GM21390 (cell line): Measurements from ENCODE around the gene ITGAL.
"Not testable (repeated sequence)": the region's sequence is repeated elsewhere in the genome, so short reads cannot be mapped to it uniquely, and the experiment has no call there.

Experiments
- ATAC-seq: cut with Tn5 transposase; IDR thresholded peaks from one replicate; pipeline ENCODE4 v1.9.1; 2021; ENCODE audit not compliant: unreplicated experiment

Gene ITGAL

DNA sequence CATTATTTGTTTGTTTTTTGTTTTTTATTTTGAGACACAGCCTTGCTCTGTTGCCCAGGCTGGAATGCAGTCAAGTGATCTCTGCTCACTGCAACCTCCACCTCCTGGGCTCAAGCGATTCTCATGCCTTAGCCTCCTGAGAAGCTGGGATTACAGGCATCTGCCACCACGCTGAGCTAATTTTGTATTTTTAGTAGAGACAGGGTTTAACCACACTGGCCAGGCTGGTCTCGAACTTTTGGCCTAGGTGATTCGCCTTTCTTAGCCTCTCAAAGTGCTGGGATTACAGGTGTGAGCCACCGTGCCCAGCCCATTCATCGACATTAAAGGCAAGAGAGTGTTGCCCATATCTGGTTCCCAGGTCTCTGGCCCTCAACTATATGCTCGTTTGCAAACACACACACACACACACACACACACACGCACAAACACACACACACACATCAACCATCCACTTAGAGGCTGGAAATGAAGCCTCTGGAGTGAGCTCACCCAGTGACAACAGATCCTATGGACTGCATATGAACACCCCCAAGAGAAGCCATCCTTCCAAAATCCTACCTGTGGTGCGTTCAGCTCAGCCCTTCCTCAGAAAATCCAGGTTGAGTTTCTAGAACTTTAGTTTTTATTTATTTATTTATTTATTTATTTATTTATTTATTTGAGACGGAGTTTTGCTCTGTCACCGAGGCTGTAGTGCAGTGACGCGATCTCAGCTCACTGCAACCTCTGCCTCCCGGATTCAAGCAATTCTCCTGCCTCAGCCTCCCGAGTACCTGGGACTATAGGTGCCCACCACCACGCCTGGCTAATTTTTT lies 14.6 kb upstream of the ITGAL start:
- ATAC-seq = no peak

DNA sequence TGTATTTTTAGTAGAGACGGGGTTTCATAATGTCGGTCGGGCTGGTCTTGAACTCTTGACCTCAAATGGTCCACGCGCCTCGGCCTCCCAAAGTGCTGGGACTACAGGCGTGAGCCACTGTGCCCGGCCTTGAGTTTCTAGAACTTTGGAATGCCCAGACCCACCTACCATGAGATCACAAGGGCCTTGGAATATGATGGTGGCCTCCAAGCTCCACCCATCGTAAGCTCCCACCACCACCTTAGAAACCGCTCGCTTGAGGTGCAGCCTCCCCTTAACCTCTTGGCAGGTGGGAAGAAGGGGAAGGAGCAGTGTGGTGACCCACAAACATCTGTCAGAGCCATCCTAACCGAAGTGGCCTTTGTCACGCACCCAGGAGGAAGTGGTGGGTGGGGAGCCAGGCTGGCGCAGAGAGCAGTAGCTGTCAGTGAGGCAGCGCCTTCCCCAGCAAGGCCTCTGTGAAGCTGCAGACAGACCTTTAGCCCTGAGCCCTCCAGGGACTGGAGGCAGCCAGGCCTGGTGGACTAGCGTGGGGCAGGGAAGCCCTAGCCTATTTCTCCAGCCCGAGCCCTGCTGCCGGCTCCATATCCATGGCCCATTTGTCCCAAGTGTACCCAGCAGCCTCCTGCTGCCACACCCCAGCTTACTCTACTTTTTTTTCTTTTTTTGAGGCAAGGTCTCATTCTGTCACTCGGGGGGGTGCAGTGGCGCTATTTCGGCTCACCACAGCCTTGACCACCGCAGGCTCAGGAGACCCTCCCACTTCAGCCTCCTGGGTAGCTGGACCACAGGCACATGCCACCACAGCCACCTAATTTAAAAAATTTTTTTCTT lies 13.8 kb upstream of the ITGAL start:
- peak; percentile 78 for ATAC-seq

DNA sequence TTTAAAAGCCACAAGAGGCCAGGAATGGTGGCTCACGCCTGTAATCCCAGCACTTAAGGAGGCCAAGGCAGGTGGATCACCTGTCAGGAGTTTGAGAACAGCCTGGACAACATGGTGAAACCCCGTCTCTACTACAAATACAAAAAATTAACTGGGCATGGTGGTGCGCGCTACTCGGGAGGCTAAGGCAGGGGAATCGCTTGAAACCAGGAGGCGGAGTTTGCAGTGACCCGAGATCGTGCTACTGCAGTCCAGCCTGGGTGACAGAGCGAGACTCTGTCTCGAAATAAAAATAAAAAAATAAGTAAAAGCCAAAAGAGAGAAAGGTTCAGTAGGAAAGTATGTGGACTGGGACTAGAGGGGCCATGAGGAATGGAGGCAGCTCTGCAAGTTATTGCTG lies 13.1 kb upstream of the ITGAL start:
- ATAC-seq = no peak

DNA sequence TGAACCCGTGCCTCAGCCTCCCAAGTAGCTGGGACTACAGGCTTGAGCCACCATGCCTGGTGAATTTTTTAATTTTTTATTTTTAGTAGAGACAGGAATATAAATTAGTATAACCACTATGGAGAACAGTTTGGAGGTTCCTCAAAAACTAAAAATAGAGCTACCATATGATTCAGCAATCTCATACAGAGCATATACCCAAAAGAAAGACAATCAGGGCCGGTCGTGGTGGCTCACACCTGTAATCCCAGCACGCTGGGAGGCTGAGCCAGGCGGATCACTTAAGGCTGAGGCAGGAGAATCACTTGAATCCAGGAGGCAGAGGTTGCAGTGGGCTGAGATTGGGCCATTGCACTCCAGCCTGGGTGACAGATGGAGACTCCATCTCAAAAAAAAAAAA lies 11.1 kb upstream of the ITGAL start:
- ATAC-seq = not testable (repeated sequence)

DNA sequence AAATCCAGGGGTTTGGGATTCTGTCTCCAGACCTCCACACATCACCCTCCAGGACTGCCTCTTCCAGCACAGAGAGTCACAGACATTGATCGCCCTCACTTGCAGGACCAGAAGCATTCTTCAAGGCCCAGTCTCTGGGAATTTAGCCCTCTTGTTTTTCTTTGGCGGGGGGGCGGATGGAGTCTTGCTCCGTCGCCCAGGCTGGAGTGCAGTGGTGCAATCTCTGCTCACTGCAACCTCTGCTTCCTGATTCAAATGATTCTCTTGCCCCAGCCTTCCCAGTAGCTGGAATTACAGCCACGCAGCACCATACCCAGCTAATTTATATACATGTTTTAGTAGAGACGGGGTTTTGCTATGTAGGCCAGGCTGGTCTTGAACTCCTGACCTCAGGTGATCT lies 8.5 kb upstream of the ITGAL start:
- ATAC-seq = no peak

DNA sequence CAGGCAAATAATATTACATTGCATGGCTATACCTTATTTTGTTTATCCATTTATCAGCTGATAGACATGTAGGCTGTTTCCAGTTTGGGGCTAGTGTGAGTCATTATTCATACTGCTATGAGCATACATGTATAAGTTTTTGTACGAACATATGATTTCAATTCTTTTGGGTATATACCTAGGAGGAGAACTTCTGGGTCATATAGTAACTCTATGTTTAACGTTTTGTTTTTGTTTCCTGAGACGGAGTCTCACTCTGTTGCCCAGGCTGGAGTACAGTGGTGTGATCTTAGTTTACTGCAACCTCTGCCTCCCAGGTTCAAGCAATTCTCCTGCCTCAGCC lies 2.4 kb upstream of the ITGAL start:
- ATAC-seq = no peak

DNA sequence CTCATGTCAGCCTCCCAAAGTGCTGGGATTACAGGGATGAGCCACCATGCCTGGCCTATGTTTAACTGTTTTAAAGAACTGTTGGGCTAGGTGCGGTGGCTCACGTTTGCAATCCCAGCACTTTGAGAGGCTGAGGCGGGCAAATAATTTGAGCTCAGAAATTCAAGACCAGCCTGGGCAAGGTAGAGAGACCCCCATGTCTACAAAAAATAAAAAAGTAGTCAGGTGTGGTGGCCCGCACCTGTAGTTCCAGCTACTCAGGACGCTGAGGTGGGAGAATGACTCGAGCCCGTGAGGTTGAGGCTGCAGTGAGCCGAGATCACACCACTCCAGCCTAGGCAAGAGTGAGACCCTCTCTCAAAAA lies 1.9 kb upstream of the ITGAL start:
- no peak for ATAC-seq

DNA sequence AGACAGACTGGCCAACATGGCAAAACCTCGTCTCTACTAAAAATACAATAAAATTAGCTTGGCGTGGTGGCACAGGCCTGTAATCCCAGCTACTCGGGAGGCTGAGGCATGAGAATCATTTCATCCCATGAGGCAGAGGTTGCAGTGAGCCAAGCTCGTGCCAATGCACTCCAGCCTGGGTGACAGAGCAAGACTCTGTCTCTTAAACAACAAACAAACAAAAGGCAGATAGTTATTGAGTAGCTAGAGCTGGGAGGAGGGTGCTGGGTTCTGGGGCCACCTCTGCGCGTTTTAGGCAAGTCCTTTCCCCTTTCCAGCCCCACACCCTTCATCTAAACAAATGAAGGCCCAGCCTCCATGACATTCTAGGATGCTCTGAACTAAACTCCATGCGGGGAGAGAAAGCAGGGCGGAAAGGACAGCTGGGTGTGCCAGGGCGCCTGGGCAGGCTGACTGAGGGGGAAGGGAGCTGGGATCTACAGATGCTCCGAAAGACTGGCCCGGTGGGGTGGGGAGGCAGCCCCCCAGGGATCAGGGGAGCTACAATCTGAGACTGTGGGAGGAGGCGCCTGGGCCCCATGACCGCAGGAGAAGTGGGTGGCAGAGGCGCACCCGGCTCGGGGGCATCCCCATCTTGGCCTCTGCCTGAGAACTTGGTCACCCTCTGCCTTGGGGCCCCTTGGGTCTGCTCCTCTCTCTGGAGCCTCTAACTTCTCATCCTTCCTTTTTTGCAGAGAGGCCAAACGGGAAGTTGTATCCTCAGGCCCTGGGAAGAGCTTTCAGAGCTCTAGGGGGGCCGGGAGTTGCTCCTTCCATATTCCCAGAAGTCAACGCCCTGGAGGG lies 910 bp downstream of the ITGAL start:
- ATAC-seq = no peak

DNA sequence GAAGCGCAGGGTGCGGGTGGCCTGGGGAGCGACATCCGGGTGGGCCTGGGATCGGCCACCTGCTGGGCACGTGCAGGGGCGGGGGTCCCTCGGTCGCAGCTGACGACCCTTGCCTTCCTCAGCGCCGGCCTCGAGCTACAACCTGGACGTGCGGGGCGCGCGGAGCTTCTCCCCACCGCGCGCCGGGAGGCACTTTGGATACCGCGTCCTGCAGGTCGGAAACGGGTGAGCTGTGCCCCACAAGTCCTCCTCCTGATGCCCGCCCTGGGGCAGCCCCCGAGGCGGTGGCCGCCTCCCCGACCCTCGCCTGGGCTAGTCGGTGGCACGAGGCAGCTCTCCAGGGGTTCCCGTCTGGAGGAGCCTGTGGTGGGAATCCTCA lies 1.5 kb downstream of the ITGAL start:
- no peak for ATAC-seq

DNA sequence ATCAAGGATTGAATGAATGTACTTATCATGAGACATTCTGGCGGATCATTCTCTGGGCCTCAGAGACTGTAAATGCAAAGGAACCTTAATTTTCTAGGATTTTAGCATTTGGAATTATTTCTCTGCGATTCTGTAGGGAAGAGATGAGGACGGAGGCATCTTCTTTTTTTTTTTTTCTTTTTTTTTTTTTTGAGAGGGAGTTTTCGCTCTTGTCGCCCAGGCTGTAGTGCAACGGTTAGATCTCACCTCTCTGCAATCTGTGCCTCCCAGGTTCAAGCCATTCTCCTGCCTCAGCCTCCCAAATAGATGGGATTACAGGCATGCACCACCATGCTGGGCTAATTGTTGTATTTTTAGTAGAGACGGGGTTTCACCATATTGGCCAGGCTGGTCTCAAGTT lies 2.1 kb downstream of the ITGAL start:
- no peak for ATAC-seq

DNA sequence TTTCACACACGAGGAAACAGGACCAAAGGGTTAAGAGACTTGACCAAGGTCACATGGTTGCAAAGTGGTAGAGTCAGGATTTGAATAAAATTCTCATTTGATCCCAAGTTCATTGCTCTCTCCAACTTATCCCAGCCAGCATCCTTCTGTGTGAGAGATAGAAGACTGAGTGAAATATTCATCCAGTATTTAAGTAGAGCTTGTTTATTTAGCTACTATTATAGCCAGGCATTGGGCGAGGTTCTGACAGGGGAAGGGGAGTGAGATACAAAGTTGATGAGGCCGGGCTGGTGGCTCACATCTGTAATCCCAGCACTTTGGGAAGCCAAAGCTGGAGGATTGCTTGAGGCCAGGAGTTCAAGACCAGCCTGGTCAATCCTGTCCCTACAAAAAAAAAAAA lies 4.4 kb downstream of the ITGAL start:
- ATAC-seq = no peak

DNA sequence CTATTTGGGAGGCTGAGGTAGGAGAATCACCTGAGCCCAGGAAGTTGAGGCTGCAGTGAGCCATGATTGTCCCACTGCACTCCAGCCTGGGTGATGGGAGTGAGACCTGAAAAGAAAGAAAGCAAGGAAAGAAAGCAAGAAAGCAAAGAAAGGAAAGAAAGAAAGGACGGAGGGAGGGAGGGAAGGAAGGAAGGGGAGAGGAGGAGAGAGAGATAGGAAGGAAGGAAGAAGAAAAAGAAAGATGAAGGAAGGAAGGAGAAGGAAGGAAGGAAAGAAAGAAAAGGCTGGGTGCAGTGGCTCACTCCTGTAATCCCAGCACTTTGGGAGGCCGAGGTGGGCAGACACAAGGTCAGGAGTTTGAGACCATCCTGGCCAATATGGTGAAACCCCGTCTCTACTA lies 5.2 kb downstream of the ITGAL start:
- ATAC-seq = not testable (repeated sequence)

DNA sequence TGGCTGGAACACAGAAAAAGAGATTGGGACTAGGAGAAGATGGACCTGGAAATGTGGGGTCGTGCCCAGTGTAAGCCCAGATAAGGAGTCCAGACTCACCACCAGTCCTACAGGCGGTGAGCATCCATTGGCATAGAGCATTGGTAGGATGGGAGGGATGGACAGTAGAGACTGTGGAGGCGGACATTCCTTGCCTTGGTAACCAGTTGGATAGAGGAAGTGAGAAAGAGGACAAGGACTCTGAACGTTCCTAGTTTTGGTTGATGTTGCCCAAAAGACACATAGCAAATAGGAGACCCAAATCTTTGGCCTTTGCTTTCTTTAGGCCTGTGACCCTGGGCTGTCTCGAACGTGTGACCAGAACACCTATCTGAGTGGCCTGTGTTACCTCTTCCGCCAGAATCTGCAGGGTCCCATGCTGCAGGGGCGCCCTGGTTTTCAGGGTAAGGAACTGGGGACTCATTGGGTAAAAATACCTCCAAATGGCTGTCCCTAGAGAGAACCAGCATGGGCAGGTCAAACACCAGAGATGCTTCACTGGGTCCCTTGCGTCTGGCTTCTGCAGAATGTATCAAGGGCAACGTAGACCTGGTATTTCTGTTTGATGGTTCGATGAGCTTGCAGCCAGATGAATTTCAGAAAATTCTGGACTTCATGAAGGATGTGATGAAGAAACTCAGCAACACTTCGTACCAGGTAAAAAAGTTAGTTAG lies 6.4 kb downstream of the ITGAL start:
- ATAC-seq = no peak

DNA sequence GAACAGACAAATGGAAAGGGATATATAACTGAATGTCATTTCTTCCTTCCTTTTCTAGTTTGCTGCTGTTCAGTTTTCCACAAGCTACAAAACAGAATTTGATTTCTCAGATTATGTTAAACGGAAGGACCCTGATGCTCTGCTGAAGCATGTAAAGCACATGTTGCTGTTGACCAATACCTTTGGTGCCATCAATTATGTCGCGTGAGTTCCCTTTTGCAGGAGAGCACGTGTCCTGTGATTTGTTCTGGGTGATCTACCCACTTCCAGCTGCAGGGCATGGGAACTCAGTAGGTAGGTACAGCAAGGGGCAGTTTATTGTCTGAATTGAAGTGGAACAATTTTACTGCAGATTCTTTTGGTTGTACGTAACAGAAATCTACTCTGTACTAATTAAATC lies 8.8 kb downstream of the ITGAL start:
- no peak for ATAC-seq

DNA sequence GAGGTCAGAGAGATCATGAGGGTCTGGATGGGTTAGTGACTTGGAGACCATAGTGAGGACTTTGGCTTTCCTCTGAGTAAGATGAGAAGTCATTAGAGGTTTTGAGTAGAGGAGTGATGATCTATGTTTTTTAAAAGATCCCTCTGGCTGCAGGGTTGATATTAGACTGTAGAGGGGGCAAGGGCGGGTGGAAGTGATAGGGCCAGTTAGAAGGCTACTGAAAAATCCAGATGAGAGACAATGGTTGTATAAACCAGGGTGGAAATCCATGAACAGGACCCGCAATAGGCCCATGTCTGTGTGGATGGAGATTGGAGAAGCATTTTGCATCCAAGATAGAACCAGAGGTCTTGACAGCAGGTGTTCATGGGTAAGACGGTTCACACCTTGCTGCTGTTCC lies 9.8 kb downstream of the ITGAL start:
- ATAC-seq = no peak

DNA sequence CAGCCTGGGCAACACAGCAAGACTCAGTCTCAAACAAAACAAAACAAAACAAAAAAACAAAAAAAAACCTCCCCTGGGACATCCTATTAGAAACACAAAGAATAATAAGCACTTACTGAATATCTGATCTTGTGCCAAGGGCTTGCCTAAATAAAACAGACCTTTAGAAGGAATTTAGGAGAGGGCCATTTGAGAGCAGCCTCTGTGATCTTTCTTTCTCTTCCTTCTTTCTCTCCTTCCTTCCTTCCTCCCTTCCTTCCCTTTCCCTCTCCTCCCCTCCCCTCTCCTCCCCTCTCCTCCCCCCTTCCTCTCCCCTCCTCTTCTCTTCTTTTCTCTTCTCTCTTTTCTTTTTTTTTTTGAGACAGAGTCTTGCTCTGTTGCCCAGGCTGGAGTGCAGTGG lies 12.3 kb downstream of the ITGAL start:
- no peak for ATAC-seq

DNA sequence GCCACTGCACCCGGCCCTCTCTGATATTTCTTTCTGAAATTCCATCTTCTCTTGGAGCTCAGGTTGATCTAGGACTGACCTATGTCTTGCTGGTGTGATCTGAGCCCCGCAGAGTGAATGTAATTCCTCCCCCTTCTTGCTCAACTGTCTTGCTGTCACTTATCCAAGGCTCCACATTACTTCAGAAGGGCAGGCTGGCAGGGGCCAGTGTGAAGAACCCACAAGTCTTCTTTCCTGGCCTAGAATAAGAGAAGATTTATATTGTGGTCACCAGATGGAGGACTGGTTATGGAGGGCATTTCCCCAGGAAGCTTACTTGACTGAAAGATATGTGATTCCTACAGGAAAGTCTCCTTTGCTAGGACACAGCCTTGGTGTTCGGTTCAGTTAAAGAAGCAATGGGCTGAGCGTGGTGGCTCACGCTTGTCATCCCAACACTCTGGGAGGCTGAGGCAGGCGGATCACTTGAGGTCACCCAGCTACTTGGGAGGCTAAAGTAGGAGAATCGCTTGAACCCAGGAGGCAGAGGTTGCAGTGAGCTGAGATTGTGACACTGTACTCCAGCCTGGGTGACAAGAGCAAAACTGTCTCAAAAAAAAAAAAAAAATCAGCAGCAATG lies 13.4 kb downstream of the ITGAL start:
- no peak for ATAC-seq

DNA sequence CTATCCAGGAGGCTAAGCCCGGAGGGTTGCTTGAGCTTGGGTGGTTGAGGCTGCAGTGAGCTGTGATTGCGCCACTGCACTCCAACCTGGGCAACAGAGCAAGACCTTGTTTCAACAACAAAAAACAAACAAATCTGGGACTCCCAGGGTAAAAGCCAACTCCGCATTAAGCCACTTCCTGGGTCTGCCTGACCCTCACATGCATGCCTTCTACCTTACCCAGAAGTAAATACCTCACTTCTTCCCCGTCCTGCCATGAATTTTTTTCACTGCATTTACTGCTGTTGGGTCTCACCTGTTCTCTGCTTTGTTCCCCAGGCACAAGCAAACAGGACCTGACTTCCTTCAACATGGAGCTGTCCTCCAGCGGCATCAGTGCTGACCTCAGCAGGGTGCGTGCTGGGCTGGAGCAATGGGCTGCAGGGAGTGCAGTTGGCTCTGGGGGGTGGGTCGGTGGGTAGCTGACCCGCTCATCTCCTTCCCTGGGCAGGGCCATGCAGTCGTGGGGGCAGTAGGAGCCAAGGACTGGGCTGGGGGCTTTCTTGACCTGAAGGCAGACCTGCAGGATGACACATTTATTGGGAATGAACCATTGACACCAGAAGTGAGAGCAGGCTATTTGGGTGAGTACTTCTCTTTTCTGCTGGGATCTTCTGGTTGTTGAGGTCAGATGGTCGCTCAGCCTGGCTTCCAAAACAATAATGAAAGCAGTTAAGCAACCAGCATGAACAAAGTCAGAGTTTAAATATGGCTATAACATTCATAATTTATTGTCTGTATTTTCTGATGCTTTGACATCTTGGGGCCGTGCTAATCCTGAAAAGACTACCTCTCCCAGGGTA lies 16.4 kb downstream of the ITGAL start:
- no peak for ATAC-seq

DNA sequence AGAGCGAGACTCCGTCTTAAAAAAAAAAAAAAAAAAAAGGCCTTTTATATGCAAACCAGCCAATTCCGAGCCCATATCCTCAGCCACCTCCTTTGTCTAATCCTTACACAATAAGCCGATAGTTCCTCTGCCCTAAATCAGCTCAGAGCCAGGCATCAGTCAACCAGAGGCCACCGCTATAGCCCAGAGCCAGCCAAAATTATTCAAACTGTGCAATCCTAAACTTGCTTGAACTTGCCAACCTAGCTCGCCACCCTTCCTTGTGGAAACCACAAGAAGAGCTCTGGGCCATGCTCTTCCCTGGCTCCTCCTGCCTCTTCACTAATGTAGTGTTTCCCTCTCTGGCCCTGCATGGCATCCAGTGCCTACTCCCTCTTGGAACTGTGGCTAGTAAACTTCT lies 17.7 kb downstream of the ITGAL start:
- ATAC-seq = no peak

DNA sequence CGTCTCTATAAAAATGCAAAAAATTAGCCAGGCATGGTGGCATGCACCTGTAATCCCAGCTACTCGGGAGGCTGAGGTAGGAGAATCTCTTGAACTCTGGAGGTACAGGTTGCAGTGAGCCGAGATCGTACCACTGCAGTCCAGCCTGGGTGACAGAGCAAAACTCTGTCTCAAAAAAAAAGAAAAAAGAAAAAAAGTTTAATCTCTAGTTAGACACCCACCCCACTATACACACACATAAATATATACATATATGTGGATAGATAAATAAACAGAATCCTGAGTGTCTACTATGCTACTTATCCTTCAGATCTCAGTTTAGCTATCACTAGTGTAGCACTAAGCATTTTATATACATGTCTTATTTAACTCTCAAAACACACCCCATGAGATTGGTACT lies 18.7 kb downstream of the ITGAL start:
- ATAC-seq = no peak
